ENCODE results near the gene MYO7B.

- TF ChIP-seq EZH2 (IDR thresholded peaks at IDR 0.05; ENCODE audit: borderline replicate concordance, low read length), result no peak
- TF ChIP-seq, protein P1, sequence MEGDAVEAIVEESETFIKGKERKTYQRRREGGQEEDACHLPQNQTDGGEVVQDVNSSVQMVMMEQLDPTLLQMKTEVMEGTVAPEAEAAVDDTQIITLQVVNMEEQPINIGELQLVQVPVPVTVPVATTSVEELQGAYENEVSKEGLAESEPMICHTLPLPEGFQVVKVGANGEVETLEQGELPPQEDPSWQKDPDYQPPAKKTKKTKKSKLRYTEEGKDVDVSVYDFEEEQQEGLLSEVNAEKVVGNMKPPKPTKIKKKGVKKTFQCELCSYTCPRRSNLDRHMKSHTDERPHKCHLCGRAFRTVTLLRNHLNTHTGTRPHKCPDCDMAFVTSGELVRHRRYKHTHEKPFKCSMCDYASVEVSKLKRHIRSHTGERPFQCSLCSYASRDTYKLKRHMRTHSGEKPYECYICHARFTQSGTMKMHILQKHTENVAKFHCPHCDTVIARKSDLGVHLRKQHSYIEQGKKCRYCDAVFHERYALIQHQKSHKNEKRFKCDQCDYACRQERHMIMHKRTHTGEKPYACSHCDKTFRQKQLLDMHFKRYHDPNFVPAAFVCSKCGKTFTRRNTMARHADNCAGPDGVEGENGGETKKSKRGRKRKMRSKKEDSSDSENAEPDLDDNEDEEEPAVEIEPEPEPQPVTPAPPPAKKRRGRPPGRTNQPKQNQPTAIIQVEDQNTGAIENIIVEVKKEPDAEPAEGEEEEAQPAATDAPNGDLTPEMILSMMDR (IDR thresholded peaks at IDR 0.05; ENCODE audit: low read length), result no peak
Measured at GRCh38 chr2:127545796-127546195, 10.3 kb downstream of the MYO7B start.

All from OCI-LY1 (cell line).